Peyer's patch (tissue), 4 donors: ENCODE data around the gene CLEC4M.

Experiments used
- CTCF ChIP-seq, 6 experiments: fragments of 450-650 bp in 4 of 6; fragments of 200-600 bp in 2 of 6; sonication (generic) in 1 of 6; IDR thresholded peaks; one replicate each; pipeline ENCODE4 v1.5.1; 2017 to 2019; ENCODE audit warnings: antibody characterized with exemption in 6 of 6, mild to moderate bottlenecking in 3 of 6, moderate library complexity in 1 of 6
- POLR2A ChIP-seq, 2 donors: fragments of 450-650 bp; IDR thresholded peaks; one replicate each; pipeline ENCODE4 v1.5.1; 2017; ENCODE audit warnings: antibody characterized with exemption in 2 of 2, mild to moderate bottlenecking in 2 of 2, moderate library complexity in 2 of 2

- no peak for TF ChIP-seq CTCF (IDR thresholded peaks at IDR 0.05)
- no peak for TF ChIP-seq POLR2A (IDR thresholded peaks at IDR 0.05)
Measured at GRCh38 chr19:7771072-7771471, 8.0 kb downstream of the CLEC4M start.
